PFSK-1 (cell line): Measurements from ENCODE around the gene CACNA1B.

Experiments used
- REST ChIP-seq, 2 experiments: IDR thresholded peaks; 2 replicates each; pipeline versions ENCODE4 v1.6.1 to v1.8.0; 2011 to 2012; ENCODE audit warnings: low read depth in 2 of 2, low read length in 2 of 2, control low read depth in 1 of 2, inconsistent platforms in 1 of 2, mild to moderate bottlenecking in 1 of 2, moderate library complexity in 1 of 2; ENCODE audit not compliant: insufficient read depth in 1 of 2
- SIN3A ChIP-seq: IDR thresholded peaks from 2 replicates; pipeline ENCODE4 v1.6.1; 2012; ENCODE audit warnings: mild to moderate bottlenecking, low read length, moderate library complexity, borderline replicate concordance; ENCODE audit not compliant: insufficient read depth

- no peak for TF ChIP-seq SIN3A
- TF ChIP-seq REST (IDR thresholded peaks at IDR 0.05; ENCODE audit: insufficient read depth in 1 of 2, low read depth in 2 of 2, low read length in 2 of 2), result no peak
Measured at GRCh38 chr9:137975527-137975913, 97.9 kb downstream of the CACNA1B start.
